ENCODE results near the gene NES. TPM values are rescaled to one million over a fixed set of nuclear protein-coding genes. Genes with fewer than 3 reads are reported as not detected.

Gene NES
- total and polyA plus RNA-seq, 2 of the 8 experiments (the other 6 are each of a cell fraction or from before 2014, with no cell fraction given): 13.3 to 135 TPM

- Histone ChIP-seq H2AK5ac (ENCODE audit: low read depth, low read length) (no peak overlapping the region), H3K79me2 (ENCODE audit: control insufficient read depth in 1 of 2, insufficient read depth in 2 of 2, low read length in 2 of 2) (no peaks in the 10 kb centered on the region), H3K23ac (ENCODE audit: insufficient read length) (no peak overlapping the region), H3K56ac (replicated peaks; ENCODE audit: insufficient read length, low read depth, low read length) (no peak overlapping the region), H2BK12ac (ENCODE audit: low read depth, low read length) (no peak overlapping the region), H2BK20ac (ENCODE audit: low read length) (no peak overlapping the region), H3K4ac (replicated peaks; ENCODE audit: insufficient read length, low read depth, low read length) (no peak overlapping the region), H3K27me3 (replicated peaks in 1 of 4; ENCODE audit: control insufficient read depth in 3 of 4, extremely low read depth in 1 of 4, insufficient read depth in 3 of 4, low read length in 3 of 4) (peaks cover 31 to 42% (median 35%) of the 10 kb centered on the region in 4 experiments), H2BK15ac (ENCODE audit: low read length) (no peak overlapping the region), H3K14ac (ENCODE audit: insufficient read length) (no peak overlapping the region), H2BK120ac (replicated peaks; ENCODE audit: low read depth, low read length) (no peak overlapping the region), H2AFZ (ENCODE audit: low read length) (no peak overlapping the region), H4K91ac (replicated peaks; ENCODE audit: insufficient read length, low read length) (no peak overlapping the region), H3K9me3 (ENCODE audit: insufficient read depth in 2 of 2, low read depth in 1 of 2, low read length in 1 of 2) (no peaks in the 10 kb centered on the region), H3K4me1 (replicated peaks in 1 of 4; ENCODE audit: control insufficient read depth in 3 of 4, insufficient read depth in 4 of 4, low read length in 3 of 4) (peaks cover 0 to 9% (median 2%) of the 10 kb centered on the region in 4 experiments; a peak in 5 of 7 replicates), H3K18ac (ENCODE audit: extremely low read depth, low read length) (no peak overlapping the region), H3K9ac (replicated peaks in 1 of 4; ENCODE audit: extremely low read depth in 1 of 4, low read depth in 3 of 4, low read length in 3 of 4) (no peak overlapping the region), H3K4me3 (ENCODE audit: extremely low read depth in 1 of 4, insufficient read depth in 2 of 4, low read depth in 3 of 4, low read length in 4 of 4) (no peak overlapping the region), H4K8ac (ENCODE audit: extremely low read depth, insufficient read depth, low read length) (no peak overlapping the region), H2BK5ac (ENCODE audit: low read depth, low read length) (no peak overlapping the region), H3K23me2 (ENCODE audit: low read depth, low read length) (peaks cover 20% of the 10 kb centered on the region; the same call in 1 of the 2 replicates), H3K27ac (ENCODE audit: low read depth, low read length) (no peak overlapping the region), H3K4me2 (ENCODE audit: insufficient read depth in 1 of 2, low read depth in 2 of 2, low read length in 2 of 2) (no peak overlapping the region), H4K5ac (ENCODE audit: insufficient read length, low read depth, low read length) (no peak overlapping the region), H4K20me1 (replicated peaks in 1 of 2; ENCODE audit: control insufficient read depth in 1 of 2, insufficient read depth in 2 of 2, low read length in 2 of 2) (peaks cover 0 to 1% of the 10 kb centered on the region in 2 experiments), H3K36me3 (ENCODE audit: control insufficient read depth in 2 of 4, insufficient read depth in 4 of 4, low read length in 3 of 4) (no peaks in the 10 kb centered on the region; a peak in 1 of 8 replicates), H3K79me1 (ENCODE audit: low read depth, low read length) (no peaks in the 10 kb centered on the region)
- ChIA-PET POLR2A (ENCODE audit: partially characterized antibody) (interaction anchor here (0.7 to 5.8 kb wide), 15 partner anchors 8 to 206 kb away, joined by 3 to 46 read pairs (median 4); partner anchors contain the start of genes BCAN, HAPLN2, NAXE and NES), CTCF (ENCODE audit: partially characterized antibody) (interaction anchor here (0.7 to 43.0 kb wide), 42 partner anchors 7 to 596 kb away, joined by 3 to 868 read pairs (median 5); partner anchors contain the start of genes BCAN, CRABP2, GPATCH4 and HAPLN2)
- FAIRE-seq (no peak), DNase-seq (ENCODE audit: low read depth in 1 of 2, low spot score in 2 of 2) (no peak)
- WGBS, 2 experiments (ENCODE audit: extremely low coverage in 1 of 2, insufficient coverage in 1 of 2, insufficient read length in 1 of 2, insufficient replicate concordance in 2 of 2, low coverage in 1 of 2, low lambda C conversion rate in 2 of 2, missing lambda C conversion rate in 1 of 2): 84% methylated on average over 2 of the region's 2 CpGs; no CpG with 5 or more reads in 1 of the 2 experiments
- TF ChIP-seq RAD21 (IDR thresholded peaks at IDR 0.05 in 1 of 2, conservative IDR thresholded peaks at IDR 0.05 in 1 of 2; ENCODE audit: low read depth in 2 of 2, low read length in 2 of 2) (peak; percentile 60 to 67), ZNF274 (IDR thresholded peaks at IDR 0.05; ENCODE audit: borderline replicate concordance, extremely low read depth, low read length) (no peak), KDM5A (IDR thresholded peaks at IDR 0.05; ENCODE audit: low read length) (no peak), NRF1 (IDR thresholded peaks at IDR 0.05; ENCODE audit: low read depth, low read length) (no peak), FOSL1 (IDR thresholded peaks at IDR 0.05; ENCODE audit: insufficient read depth, low read depth, low read length) (no peak), CTCF (IDR thresholded peaks at IDR 0.05; ENCODE audit: control extremely low read depth in 1 of 3, insufficient read depth in 1 of 3, low read depth in 1 of 3, low read length in 3 of 3) (peak; percentile 43 to 83 (median 78)), MAX (IDR thresholded peaks at IDR 0.05) (peak; percentile 21; the same call in 1 of the 2 replicates), USF2 (IDR thresholded peaks at IDR 0.05; ENCODE audit: low read length) (peak; percentile 19; the same call in 1 of the 2 replicates)
Measured at GRCh38 chr1:156627313-156627880, 49.8 kb downstream of the NES start.
